ENCODE data around the gene REEP6.
A peak's percentile ranks its signal among the peaks of the same experiment; 100 is the strongest.
"Not testable (repeated sequence)": the region's sequence is repeated elsewhere in the genome, so short reads cannot be mapped to it uniquely, and the experiment has no call there.

Gene REEP6

GRCh38 chr19:1472231-1473084, 18.5 kb upstream of the REEP6 start:
- DNase-seq (ENCODE audit: low spot score), result no peak

- DNase-seq (ENCODE audit: low spot score), result no peak
These were observed 17.7 kb upstream of the REEP6 start for GRCh38 chr19:1473085-1473851.

DNA sequence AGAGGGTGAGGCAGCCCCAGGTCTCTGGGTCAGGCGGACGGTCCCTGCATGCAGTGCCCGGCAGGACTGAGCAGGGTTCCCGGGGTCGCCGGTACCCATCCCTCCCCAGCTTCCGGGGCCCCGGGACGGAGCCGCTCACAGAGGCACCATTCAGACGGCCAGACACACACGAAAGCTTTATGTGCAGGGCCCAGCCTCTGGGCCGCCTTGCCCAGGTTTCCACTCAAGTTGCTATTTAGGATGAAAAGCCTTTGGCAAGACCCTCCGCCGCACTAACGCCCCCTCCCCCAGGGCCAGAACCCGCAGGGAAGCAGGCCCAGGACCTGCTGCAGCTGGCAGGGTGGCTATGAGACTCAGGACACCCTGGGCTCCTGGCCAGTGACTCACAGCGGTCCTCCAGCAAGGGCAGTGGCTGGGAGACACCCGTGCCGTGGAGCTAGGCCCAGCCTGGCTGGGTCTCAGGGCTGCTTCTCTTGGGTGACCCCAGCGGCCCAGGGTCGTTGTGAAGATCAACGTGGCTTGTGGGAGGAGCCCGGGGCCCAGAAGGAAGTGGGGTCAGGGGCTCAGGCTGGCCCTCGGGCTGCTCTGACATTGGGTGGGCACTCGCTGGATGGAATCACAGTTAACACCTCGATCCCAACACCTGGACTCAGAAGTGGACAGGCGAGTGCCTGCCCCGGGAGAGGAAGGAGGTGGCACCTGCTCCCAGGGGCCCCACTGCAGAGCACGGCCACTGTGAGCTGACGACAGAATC, 16.8 kb upstream of the REEP6 start:
- DNase-seq (ENCODE audit: low spot score), result peak; percentile 69

- no peak for DNase-seq (ENCODE audit: low spot score)
These were observed 16.1 kb upstream of the REEP6 start for GRCh38 chr19:1474765-1475351.

DNA sequence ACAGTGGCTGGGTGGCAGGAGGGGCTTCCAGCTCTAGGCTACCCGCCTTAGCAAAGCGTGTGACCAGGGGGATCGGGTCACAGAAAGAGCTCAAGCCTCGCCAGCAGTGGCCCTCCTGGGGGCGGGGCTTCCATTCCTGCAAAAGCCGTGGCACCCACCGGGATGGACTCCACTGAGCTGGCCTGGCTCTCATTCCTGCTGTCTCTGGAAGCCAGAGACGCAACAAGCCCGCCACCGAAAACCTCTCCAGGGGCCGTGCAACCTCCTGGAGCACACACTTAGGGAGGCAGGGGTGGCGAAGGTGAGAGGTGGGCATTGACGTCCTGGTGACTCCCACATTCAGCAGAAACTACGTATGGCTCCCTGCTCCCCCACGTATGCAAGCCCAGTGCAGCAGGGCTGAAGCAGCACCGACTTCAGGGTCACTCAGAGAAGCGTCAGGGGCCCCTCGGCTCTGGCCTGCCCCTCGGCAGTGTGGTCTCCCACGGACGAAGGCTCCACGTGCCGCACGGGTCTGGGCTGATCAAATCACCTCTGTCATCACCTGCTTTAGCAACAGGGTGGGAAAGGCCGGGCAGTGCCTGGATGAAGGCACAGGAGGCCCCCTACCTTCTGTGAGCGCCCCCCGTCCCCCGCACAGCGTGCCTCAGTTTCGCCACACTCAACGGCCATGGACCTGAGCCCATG, 15.1 kb upstream of the REEP6 start:
- DNase-seq (ENCODE audit: low spot score), result no peak

DNA sequence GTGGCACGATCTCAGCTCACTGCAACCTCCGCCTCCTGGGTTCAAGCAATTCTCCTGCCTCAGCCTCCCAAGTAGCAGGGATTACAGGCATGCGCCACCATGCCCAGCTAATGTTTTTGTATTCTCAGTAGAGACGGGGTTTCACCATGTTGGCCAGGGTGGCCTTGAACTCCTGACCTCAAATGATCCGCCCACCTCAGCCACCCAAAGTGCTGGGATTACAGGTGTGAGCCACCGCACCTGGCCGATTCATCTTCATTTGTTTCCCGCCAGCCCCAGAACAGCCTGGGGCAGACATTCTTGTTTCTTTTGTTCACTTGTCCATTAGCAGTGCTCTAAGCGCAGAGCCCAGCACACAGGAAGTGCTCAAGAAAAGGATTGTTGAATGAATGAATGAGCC, 13.9 kb upstream of the REEP6 start:
- DNase-seq (ENCODE audit: low spot score), result not testable (repeated sequence)

GRCh38 chr19:1478934-1479707, 11.9 kb upstream of the REEP6 start, which contains the start of gene C19orf25:
TSS of gene C19orf25 (minus strand) at chr19:1479215. CDS start at chr19:1478903, 312 bp downstream.
- DNase-seq (ENCODE audit: low spot score), result peak; percentile 92

DNA sequence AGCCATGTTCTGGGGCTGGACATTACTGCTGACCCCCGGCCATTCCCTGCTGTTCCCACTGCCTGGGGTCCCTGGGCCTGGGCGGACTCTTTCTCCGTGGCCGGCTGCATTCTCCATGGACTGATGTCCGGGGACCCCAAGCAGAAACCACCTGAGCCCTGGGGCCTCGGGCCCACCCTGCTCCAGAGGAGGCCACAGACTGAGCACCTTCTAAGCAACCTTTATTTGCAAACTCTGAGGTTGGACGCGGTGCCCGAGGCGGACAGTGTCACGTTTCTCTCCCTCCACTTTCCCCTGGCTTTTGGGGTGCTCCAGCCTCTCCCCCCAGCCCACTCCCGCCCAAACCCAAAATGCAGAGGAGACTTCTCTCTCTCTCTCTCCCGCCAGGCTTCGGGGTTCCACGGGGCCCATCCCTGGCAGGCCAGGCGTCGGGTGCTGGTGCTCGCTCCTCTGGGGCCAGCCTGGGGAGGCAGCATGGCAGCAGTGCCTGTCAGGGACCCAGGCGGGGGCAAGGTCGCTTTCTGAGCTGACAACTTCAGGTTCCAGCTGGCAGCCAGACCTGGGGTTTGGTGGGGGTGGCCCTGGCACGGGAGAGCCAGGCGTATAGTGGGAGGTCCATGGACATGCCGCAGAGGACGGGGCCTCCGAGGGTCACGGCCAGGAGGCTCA, 9.6 kb upstream of the REEP6 start:
- DNase-seq (ENCODE audit: low spot score), result no peak

DNA sequence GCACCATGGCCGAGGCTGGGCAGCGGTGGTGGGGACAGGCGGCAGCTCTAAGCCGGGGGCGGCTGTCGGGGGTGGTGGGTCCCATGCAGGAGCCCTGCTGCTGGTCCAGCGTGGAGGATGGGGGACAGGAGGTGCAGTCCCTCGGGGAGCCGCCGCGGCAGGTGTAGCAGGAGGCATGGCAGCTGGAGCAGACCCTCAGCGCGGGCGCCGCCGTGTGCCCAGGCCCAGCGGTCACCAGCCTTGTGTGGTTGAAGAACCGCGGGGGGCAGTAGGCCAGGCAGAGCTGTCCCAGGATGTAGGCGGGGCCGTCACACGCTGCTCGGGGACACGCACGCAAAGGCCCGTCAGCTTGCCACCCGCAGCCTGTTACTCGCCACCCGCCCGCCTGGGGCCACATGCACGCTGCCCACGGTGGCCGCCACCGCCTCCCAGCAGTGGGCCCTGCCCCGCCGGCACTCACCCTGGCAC, 9.1 kb upstream of the REEP6 start:
- no peak for DNase-seq (ENCODE audit: low spot score)

GRCh38 chr19:1482361-1483130, 8.4 kb upstream of the REEP6 start:
- DNase-seq (ENCODE audit: low spot score), result no peak

- DNase-seq (ENCODE audit: low spot score), result no peak
These were observed 7.6 kb upstream of the REEP6 start for GRCh38 chr19:1483131-1483978.

DNA sequence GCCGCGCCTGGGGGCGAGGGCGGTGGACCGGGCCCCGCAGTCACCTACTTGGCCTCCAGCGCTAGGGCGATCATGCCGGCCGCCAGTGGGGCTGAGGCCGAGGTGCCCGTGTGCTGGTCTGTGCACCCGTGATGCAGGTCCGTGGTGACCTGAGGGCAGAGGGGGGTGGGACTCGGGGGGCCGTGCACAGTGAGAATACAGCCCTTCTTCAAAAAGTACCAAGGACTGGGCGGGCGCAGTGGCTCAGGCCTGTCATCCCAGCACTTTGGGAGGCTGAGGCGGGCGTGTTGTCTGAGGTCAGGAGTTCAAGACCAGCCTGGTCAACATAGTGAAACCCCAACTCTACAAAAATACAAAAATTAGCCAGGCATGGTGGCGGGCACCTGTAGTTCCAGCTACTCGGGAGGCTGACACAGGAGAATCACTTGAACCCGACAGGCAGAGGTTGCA, 7.0 kb upstream of the REEP6 start:
- DNase-seq (ENCODE audit: low spot score), result no peak

- no peak for DNase-seq (ENCODE audit: low spot score)
These were observed 4.0 kb upstream of the REEP6 start for GRCh38 chr19:1486720-1487575.

DNA sequence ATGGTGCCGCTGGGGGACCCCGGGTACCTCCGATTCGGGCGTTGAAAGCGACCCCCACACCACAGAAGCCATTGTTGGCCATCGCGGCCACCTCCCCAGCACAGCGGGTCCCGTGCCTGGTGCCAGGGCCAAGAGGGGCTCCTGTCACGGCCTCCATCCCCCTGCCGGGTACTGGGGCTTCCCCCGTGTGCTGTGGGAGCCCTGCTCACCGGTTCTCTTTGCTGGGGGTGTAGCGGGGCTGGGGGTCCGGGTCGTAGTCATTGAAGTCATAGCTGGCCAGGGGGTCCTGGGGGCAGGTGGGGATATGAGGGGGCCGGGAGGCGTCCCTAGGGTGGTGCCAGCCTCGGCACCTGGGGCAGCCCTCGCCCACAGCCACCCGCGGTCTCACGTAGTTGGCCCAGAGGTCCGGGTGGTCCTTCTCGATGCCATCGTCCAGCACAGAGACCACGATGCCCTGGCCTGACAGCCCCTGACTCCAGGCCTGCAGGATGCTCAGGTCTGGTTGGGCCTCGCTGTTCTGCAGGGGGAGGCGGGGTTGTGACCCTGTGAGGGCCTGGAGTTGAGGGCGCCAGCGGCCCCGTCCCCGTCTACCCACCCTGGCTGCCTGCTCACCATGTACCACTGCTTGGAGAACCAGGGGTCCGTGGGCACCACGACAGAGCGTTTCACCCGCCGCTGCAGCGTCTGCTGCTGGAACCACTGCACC, 3.3 kb upstream of the REEP6 start:
- DNase-seq (ENCODE audit: low spot score), result no peak

DNA sequence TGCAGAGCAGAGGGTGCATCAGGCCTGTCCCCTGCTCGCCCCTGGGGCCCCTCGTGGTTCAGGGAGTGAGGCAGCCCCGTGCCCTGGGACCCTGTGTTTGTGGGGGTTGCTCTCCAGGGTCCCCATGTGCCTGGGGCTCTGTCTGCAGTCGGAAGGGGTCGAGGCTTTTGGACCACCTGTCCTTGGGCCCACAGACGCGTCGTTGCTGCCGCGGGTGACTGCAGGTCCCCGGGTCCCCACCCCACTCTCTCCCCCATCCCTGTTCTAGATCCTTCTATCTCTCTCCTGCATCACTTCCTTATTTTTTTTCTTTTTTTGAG, 2.7 kb upstream of the REEP6 start:
- DNase-seq (ENCODE audit: low spot score), result no peak

DNA sequence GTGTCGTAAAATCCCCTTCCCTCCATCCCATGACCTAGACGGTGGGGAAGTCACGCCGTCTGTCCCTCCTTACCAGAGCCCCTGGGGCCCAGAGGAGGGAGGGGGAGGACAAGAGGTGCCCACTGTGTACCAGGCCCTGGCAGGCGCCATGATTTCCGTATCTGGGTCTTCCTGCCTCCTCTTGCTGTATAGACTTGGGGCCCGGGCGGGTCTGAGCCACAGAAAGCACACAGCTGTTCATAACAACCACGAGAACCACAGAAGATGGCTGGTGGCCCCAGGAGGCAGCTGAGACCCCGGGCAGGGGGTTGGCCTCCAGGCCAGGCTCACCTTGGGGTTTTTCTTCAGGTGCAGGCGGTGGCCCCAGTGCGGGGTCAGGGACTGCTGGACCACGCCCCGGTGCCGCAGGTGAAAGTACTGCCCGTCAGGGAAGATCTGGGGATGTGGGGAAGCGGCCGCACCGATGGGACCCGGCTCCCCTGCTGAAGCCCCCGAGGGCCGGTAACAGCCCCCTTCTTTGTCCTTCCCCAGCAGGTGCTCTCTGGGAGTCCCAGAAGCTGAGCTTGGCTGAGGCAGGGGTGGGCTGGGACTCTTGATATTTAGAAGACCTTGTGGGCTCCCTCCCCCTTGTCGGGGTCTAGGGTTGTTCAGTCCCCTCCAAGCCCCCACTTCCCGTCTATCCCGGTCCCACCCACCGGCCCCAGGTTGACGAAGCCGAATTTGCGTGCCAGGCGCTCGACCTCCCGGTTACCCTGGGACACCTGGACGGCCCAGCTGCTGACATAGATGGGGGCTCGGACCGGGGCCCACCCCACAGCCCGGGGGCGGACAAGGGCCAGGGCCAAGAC, 1.3 kb upstream of the REEP6 start:
- no peak for DNase-seq (ENCODE audit: low spot score)

Measured in putamen (tissue), 1 donor.